Measurements from ENCODE around the gene SLC28A1. TPM values are rescaled to one million over a fixed set of nuclear protein-coding genes. Genes with fewer than 3 reads are reported as not detected.

The SLC28A1 gene
- total RNA-seq, 2 experiments from 2014 or later = not detected

DNA sequence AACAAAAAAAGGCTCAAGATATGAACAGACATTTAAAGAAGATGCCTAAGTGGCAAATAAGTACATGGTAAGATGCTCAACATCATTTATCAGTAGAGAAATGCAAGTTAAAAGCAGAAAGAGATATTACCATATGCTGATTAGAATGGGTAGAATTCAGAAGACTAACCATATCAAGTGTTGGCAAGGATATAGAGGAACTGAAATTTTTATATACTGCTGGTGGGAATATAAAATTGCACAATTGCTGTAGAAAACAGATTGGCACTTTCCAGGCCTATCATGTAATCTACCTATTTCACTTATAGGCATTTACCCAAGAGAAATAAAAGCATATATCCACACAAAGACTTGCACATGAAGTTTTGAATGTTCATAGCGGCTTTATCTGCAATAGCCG lies 17.1 kb downstream of the SLC28A1 start:
- POLR2A ChIA-PET = no interaction called here

DNA sequence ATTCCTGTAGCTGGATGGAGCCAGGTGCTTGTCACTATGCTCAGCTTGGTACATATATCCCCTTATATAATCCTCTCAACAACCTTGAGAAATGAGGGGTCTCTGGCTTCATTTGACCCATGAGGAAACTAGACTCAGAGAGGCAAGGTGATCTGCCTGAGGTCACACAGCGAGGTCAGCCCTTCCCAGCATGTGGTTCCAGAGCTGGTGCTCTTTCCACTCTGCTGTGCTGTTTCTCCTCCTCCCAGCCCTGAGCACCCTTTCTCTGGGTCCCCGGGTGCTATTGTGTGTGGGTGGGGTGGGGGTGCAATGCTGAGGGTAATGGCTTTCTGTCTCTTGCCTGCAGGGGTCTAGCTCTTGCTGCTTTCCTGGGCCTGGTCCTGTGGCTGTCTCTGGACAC lies 19.3 kb downstream of the SLC28A1 start:
- CTCF ChIA-PET = interaction anchor here (1.1 kb wide), 1 partner anchor 333 kb away, joined by 3 read pairs; no protein-coding TSS in a partner anchor
- intact Hi-C loops (cut with micrococcal nuclease) = no loop called here
- Mint-ChIP-seq H3K4me1 (ENCODE audit: low read depth) (no peaks in the 10 kb centered on the region), H3K27me3 (no peaks in the 10 kb centered on the region), H3K4me3 (no peak overlapping the region), H3K36me3 (ENCODE audit: low read depth) (no peaks in the 10 kb centered on the region), H3K27ac (no peak overlapping the region), H3K9me3 (peaks cover 4% of the 10 kb centered on the region)
- ATAC-seq (no peak), DNase-seq (no peak)
- POLR2A ChIA-PET = no interaction called here
- no peak for TF ChIP-seq CTCF (IDR thresholded peaks at IDR 0.05)

More for the DNA sequence above, 17.1 kb downstream of the SLC28A1 start:
- Mint-ChIP-seq H3K4me3 (no peak overlapping the region), H3K27me3 (peaks cover 2% of the 10 kb centered on the region), H3K9me3 (peaks cover 4% of the 10 kb centered on the region), H3K27ac (no peak overlapping the region), H3K4me1 (ENCODE audit: low read depth) (no peaks in the 10 kb centered on the region), H3K36me3 (ENCODE audit: low read depth) (no peaks in the 10 kb centered on the region)
- no peak for TF ChIP-seq CTCF (IDR thresholded peaks at IDR 0.05)
- CTCF ChIA-PET = interaction anchor here (1.5 kb wide), 1 partner anchor 26 kb away, joined by 3 read pairs; no protein-coding TSS in a partner anchor
- DNase-seq (no peak), ATAC-seq (no peak)
- intact Hi-C loops (cut with micrococcal nuclease) = no loop called here

- ATAC-seq (no peak), DNase-seq (no peak)
- no peaks in the 10 kb centered on the region for H3K27me3 Mint-ChIP-seq
- ChIA-PET POLR2A (no interaction called here), CTCF (no interaction called here)
- intact Hi-C loops (cut with micrococcal nuclease) = no loop called here
- no peak for TF ChIP-seq CTCF (IDR thresholded peaks at IDR 0.05)
- no peaks in the 10 kb centered on the region for H3K36me3 Mint-ChIP-seq (ENCODE audit: low read depth)
- H3K4me3 Mint-ChIP-seq = no peak overlapping the region
- peaks cover 4% of the 10 kb centered on the region for H3K9me3 Mint-ChIP-seq
- no peaks in the 10 kb centered on the region for H3K4me1 Mint-ChIP-seq (ENCODE audit: low read depth)
- H3K27ac Mint-ChIP-seq = no peak overlapping the region
Measured at GRCh38 chr15:84904419-84904818, 20.0 kb downstream of the SLC28A1 start.

DNA sequence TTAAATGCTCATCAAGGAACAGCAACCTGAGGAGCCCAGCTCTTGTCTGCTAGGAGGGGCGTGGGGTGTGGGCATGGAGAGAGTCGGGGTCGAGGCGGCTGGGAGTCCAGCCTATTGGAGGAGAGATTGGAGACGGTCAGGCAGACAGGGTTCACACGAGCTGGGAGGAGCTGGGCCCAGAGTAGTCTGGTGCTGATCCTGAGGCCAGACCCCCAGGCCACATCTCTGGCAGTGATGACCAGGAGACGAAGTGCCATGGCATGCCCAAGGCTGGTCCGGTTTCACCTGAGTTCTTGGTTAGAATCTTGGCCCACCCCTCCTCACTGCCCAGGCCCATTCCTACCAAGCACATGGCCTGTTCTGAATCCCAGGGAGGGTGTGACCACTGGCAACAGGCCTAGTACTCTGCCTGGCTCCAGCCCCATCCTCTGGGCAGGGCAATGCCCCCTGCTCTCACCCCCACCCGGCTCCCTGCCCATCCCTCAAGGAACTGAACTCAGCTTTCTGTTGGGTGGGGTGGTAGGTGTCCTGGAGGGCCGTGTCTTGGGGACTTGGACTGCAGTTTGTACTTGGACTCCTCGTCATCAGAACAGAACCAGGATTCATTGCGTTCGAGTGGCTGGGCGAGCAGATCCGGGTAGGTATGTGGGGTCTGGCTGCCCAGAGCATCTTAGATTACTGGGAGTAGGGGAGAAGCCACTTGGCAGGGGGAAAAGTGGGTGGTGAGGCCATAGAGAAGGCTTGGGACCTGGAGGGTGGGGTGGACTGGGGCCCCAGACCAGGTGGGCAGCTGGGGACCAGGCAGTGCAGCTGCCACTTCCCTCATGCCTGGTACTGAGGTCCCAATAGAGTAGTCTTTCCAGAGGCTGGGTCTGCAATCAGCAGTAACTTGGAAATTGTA lies 20.8 kb downstream of the SLC28A1 start:
- no peaks in the 10 kb centered on the region for H3K4me1 Mint-ChIP-seq (ENCODE audit: low read depth)
- DNase-seq = no peak
- no peak overlapping the region for H3K27ac Mint-ChIP-seq
- TF ChIP-seq CTCF (IDR thresholded peaks at IDR 0.05) = no peak
- no peak for ATAC-seq
- H3K36me3 Mint-ChIP-seq (ENCODE audit: low read depth) = no peaks in the 10 kb centered on the region
- H3K4me3 Mint-ChIP-seq = no peak overlapping the region
- CTCF ChIA-PET = no interaction called here
- intact Hi-C loops (cut with micrococcal nuclease) = no loop called here
- H3K9me3 Mint-ChIP-seq = peaks cover 2% of the 10 kb centered on the region
- POLR2A ChIA-PET = no interaction called here
- H3K27me3 Mint-ChIP-seq = no peaks in the 10 kb centered on the region

DNA sequence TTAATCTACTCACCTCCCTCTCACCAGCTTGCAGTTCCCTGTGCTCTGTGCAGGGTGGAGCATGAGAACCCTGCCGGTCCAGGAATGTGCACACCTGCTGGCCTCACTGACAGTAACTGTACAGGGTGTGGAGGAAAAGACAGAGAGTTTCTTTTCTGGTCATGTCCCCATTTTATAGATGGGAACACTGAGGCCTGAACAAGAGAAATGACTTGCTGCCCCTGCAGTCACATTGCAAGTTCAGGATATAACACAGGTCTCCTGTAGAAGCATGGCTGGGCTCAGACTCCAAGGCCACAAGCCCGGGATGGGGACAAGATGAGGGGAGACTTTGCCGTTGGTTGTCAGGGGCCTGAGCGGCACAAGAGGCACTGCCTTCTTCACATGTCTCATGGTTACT lies 23.3 kb downstream of the SLC28A1 start:
- ATAC-seq (no peak), DNase-seq (no peak)
- Mint-ChIP-seq H3K27me3 (no peaks in the 10 kb centered on the region), H3K9me3 (no peaks in the 10 kb centered on the region), H3K27ac (no peak overlapping the region), H3K4me1 (ENCODE audit: low read depth) (peaks cover 9% of the 10 kb centered on the region), H3K4me3 (no peak overlapping the region), H3K36me3 (ENCODE audit: low read depth) (no peaks in the 10 kb centered on the region)
- ChIA-PET CTCF (interaction anchor here (2.1 to 2.9 kb wide), 2 partner anchors 21 to 320 kb away, joined by 6 to 13 read pairs; no protein-coding TSS in a partner anchor), POLR2A (no interaction called here)
- intact Hi-C loops (cut with micrococcal nuclease) = no loop called here
- TF ChIP-seq CTCF (IDR thresholded peaks at IDR 0.05) = no peak

All from activated CD8-positive, alpha-beta T cell treated with anti-CD3 and anti-CD28 coated beads for 36 hours (primary cell).